HEK293 (cell line): ENCODE results near the gene TRAPPC8.

Source experiments
- CTCF ChIA-PET: fragments of 350-600 bp; formaldehyde crosslinking; extraction: SDS; loops from one replicate; lab custom pipeline; 2021; ENCODE audit warnings: antibody characterized with exemption; lab: Yijun Ruan, JAX
- POLR2A ChIA-PET: fragments of 300-600 bp; formaldehyde crosslinking; extraction: SDS; loops from one replicate; lab custom pipeline; 2020; ENCODE audit warnings: antibody characterized with exemption, inconsistent platforms; lab: Yijun Ruan, JAX
- H3K27ac ChIP-seq: fragments of 200-500 bp; sonication (Bioruptor generic); 2 replicates; pipeline ENCODE4 v1.5.1; 2014; ENCODE audit warnings: low read depth, low read length, control low read depth, inconsistent platforms; ENCODE audit errors: extremely low read depth
- H3K36me3 ChIP-seq, 2 experiments: fragments of 200-500 bp in 1 of 2; sonication (Bioruptor generic) in 1 of 2; 1 replicate in 1 of 2; 2 replicates in 1 of 2; pipeline ENCODE4 v1.5.1; 2014 to 2017; ENCODE audit warnings: inconsistent platforms in 2 of 2, low read length in 2 of 2; ENCODE audit not compliant: control insufficient read depth in 2 of 2, insufficient read depth in 1 of 2
- H3K4me1 ChIP-seq: fragments of 200-500 bp; sonication (Bioruptor generic); 2 replicates; pipeline ENCODE4 v1.5.1; 2014; ENCODE audit warnings: mild to moderate bottlenecking, low read length, inconsistent platforms; ENCODE audit not compliant: control insufficient read depth, insufficient read depth
- H3K4me3 ChIP-seq: 2 replicates; pipeline ENCODE4 v1.5.1; 2011; ENCODE audit warnings: low read depth, mild to moderate bottlenecking, control low read depth, low read length, moderate library complexity
- H3K9me3 ChIP-seq: fragments of 200-500 bp; sonication (Bioruptor generic); 2 replicates; pipeline ENCODE4 v1.5.1; 2014; ENCODE audit warnings: low read depth, low read length, inconsistent platforms; ENCODE audit not compliant: control insufficient read depth, insufficient read depth
- BCL6B ChIP-seq: fragments of 450-650 bp; formaldehyde crosslinking; IDR thresholded peaks from 2 replicates; pipeline ENCODE4 v1.5.1; 2017; ENCODE audit warnings: missing biosample characterization, missing genetic modification characterization
- EGR2 ChIP-seq: fragments of 450-650 bp; formaldehyde crosslinking; IDR thresholded peaks from 2 replicates; pipeline ENCODE4 v1.5.1; 2016; ENCODE audit warnings: low read depth, missing biosample characterization, missing genetic modification characterization
- KLF8 ChIP-seq: fragments of 450-650 bp; formaldehyde crosslinking; IDR thresholded peaks from 2 replicates; pipeline ENCODE4 v1.5.1; 2016; ENCODE audit warnings: missing biosample characterization, missing genetic modification characterization
- ZBTB20 ChIP-seq: fragments of 450-650 bp; formaldehyde crosslinking; IDR thresholded peaks from 2 replicates; pipeline ENCODE4 v1.5.1; 2016; ENCODE audit warnings: missing biosample characterization, missing genetic modification characterization
- ZEB2 ChIP-seq: fragments of 450-650 bp; formaldehyde crosslinking; IDR thresholded peaks from 2 replicates; pipeline ENCODE4 v1.5.1; 2016; ENCODE audit warnings: missing biosample characterization, missing genetic modification characterization
- ZNF114 ChIP-seq: fragments of 450-650 bp; formaldehyde crosslinking; IDR thresholded peaks from 2 replicates; pipeline ENCODE4 v1.5.0; 2017; ENCODE audit warnings: missing biosample characterization, missing genetic modification characterization
- ZNF280C ChIP-seq: fragments of 450-650 bp; formaldehyde crosslinking; IDR thresholded peaks from 2 replicates; pipeline ENCODE4 v1.5.1; 2016; ENCODE audit warnings: missing biosample characterization, missing genetic modification characterization
- ZNF488 ChIP-seq: fragments of 450-650 bp; formaldehyde crosslinking; IDR thresholded peaks from 2 replicates; pipeline ENCODE4 v1.5.1; 2016; ENCODE audit warnings: missing biosample characterization, missing genetic modification characterization
- ZNF521 ChIP-seq: fragments of 450-650 bp; formaldehyde crosslinking; IDR thresholded peaks from 2 replicates; pipeline ENCODE4 v1.5.1; 2017; ENCODE audit warnings: missing biosample characterization, mild to moderate bottlenecking, missing genetic modification characterization
- ZNF571 ChIP-seq: fragments of 450-650 bp; formaldehyde crosslinking; IDR thresholded peaks from 2 replicates; pipeline ENCODE4 v1.5.0; 2017; ENCODE audit warnings: missing biosample characterization, missing genetic modification characterization
- ZNF600 ChIP-seq: fragments of 450-650 bp; formaldehyde crosslinking; IDR thresholded peaks from 2 replicates; pipeline ENCODE4 v1.5.1; 2016; ENCODE audit warnings: missing biosample characterization, missing genetic modification characterization
- ZNF747 ChIP-seq: fragments of 450-650 bp; formaldehyde crosslinking; IDR thresholded peaks from 2 replicates; pipeline ENCODE4 v1.5.1; 2016; ENCODE audit warnings: missing biosample characterization, missing genetic modification characterization
- ZNF776 ChIP-seq: fragments of 450-650 bp; formaldehyde crosslinking; IDR thresholded peaks from 2 replicates; pipeline ENCODE4 v1.5.0; 2017; ENCODE audit warnings: missing biosample characterization, missing genetic modification characterization, borderline replicate concordance
- ZNF777 ChIP-seq: fragments of 450-650 bp; formaldehyde crosslinking; IDR thresholded peaks from 2 replicates; pipeline ENCODE4 v1.5.1; 2017; ENCODE audit warnings: missing biosample characterization, missing genetic modification characterization, borderline replicate concordance
- ZNF791 ChIP-seq: fragments of 450-650 bp; formaldehyde crosslinking; IDR thresholded peaks from 2 replicates; pipeline ENCODE4 v1.5.1; 2016; ENCODE audit warnings: missing biosample characterization, missing genetic modification characterization
- ZSCAN23 ChIP-seq: fragments of 450-650 bp; formaldehyde crosslinking; IDR thresholded peaks from 2 replicates; pipeline ENCODE4 v1.5.1; 2016; ENCODE audit warnings: missing biosample characterization, missing genetic modification characterization
- ZSCAN30 ChIP-seq: fragments of 450-650 bp; IDR thresholded peaks from 2 replicates; pipeline ENCODE4 v1.5.1; 2018; ENCODE audit warnings: missing biosample characterization, mild to moderate bottlenecking, missing genetic modification characterization, moderate library complexity
- TF ChIP-seq, protein P1 (sequence below): fragments of 450-650 bp; formaldehyde crosslinking; IDR thresholded peaks from 2 replicates; pipeline ENCODE4 v1.5.1; 2016; ENCODE audit warnings: missing biosample characterization, missing genetic modification characterization
- TF ChIP-seq, protein P2 (sequence below): fragments of 450-650 bp; formaldehyde crosslinking; IDR thresholded peaks from 2 replicates; pipeline ENCODE4 v1.5.1; 2016; ENCODE audit warnings: missing biosample characterization, missing genetic modification characterization
- TF ChIP-seq, protein P3 (sequence below): fragments of 450-650 bp; formaldehyde crosslinking; IDR thresholded peaks from 2 replicates; pipeline ENCODE4 v1.5.1; 2017; ENCODE audit warnings: missing biosample characterization, mild to moderate bottlenecking, missing genetic modification characterization, moderate library complexity

TRAPPC8 gene

DNA sequence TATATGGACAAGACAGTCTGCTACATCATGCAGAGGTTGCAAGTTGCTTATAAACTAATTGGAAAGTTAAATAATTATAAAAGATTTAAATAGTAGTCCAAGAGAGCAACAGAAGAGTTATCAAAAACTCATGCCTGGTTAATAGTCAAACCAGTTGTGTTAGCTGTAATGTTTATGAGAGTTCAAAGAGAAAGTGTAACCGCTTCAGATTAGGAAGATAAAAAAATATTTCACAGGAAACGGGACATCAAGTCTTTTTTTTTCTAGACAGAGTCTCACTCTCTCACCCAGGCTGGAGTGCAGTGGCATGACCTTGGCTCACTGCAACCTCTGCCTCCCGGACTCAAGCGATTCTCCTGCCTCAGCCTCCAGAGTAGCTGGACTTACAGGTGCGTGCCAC lies 41.0 kb upstream of the TRAPPC8 start:
- Histone ChIP-seq H3K4me1 (no peaks in the 10 kb centered on the region), H3K9me3 (no peaks in the 10 kb centered on the region), H3K4me3 (no peak overlapping the region), H3K36me3 (no peaks in the 10 kb centered on the region), H3K27ac (no peak overlapping the region)
- ChIA-PET POLR2A (no interaction called here), CTCF (interaction anchor here (0.6 to 0.7 kb wide), 3 partner anchors 10 to 414 kb away, joined by 3 to 4 read pairs (median 3); no protein-coding TSS in a partner anchor)
- TF ChIP-seq EGR2 (tag by site-specific recombination) (no peak), ZNF747 (no peak), ZNF600 (tag by site-specific recombination) (no peak), ZSCAN23 (no peak), ZEB2 (tag by site-specific recombination) (no peak)
- TF ChIP-seq, protein P1, sequence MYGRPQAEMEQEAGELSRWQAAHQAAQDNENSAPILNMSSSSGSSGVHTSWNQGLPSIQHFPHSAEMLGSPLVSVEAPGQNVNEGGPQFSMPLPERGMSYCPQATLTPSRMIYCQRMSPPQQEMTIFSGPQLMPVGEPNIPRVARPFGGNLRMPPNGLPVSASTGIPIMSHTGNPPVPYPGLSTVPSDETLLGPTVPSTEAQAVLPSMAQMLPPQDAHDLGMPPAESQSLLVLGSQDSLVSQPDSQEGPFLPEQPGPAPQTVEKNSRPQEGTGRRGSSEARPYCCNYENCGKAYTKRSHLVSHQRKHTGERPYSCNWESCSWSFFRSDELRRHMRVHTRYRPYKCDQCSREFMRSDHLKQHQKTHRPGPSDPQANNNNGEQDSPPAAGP (tag by site-specific recombination) = no peak

- POLR2A ChIA-PET = no interaction called here
- Histone ChIP-seq H3K4me1 (no peaks in the 10 kb centered on the region), H3K36me3 (no peaks in the 10 kb centered on the region), H3K27ac (no peak overlapping the region), H3K4me3 (no peak overlapping the region)
- TF ChIP-seq BCL6B (tag by site-specific recombination) (no peak), KLF8 (tag by site-specific recombination) (no peak), ZNF600 (tag by site-specific recombination) (no peak), ZNF571 (tag by site-specific recombination) (no peak), ZBTB20 (no peak), ZNF791 (tag by site-specific recombination) (no peak), ZNF776 (tag by site-specific recombination) (no peak), ZNF488 (tag by site-specific recombination) (no peak), ZNF114 (tag by site-specific recombination) (no peak), ZNF777 (tag by site-specific recombination) (no peak), ZNF280C (tag by site-specific recombination) (no peak), ZSCAN30 (no peak), ZNF521 (no peak)
- TF ChIP-seq, protein P2, sequence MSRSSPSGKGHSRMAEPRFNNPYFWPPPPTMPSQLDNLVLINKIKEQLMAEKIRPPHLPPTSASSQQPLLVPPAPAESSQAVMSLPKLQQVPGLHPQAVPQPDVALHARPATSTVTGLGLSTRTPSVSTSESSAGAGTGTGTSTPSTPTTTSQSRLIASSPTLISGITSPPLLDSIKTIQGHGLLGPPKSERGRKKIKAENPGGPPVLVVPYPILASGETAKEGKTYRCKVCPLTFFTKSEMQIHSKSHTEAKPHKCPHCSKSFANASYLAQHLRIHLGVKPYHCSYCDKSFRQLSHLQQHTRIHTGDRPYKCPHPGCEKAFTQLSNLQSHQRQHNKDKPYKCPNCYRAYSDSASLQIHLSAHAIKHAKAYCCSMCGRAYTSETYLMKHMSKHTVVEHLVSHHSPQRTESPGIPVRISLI (tag by site-specific recombination) = no peak
- TF ChIP-seq, protein P3, sequence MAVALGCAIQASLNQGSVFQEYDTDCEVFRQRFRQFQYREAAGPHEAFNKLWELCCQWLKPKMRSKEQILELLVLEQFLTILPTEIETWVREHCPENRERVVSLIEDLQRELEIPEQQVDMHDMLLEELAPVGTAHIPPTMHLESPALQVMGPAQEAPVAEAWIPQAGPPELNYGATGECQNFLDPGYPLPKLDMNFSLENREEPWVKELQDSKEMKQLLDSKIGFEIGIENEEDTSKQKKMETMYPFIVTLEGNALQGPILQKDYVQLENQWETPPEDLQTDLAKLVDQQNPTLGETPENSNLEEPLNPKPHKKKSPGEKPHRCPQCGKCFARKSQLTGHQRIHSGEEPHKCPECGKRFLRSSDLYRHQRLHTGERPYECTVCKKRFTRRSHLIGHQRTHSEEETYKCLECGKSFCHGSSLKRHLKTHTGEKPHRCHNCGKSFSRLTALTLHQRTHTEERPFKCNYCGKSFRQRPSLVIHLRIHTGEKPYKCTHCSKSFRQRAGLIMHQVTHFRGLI (tag by site-specific recombination) = no peak
- TF ChIP-seq, all 188 proteins: peak for 0
- H3K9me3 ChIP-seq = no peaks in the 10 kb centered on the region
- CTCF ChIA-PET = interaction anchor here (0.6 kb wide), 1 partner anchor 182 kb away, joined by 3 read pairs; no protein-coding TSS in a partner anchor
Observed at GRCh38 chr18:31983020-31983419, 40.1 kb upstream of the TRAPPC8 start.
